ENCODE data around the gene DENND2A.
"Not testable (repeated sequence)": the region's sequence is repeated elsewhere in the genome, so short reads cannot be mapped to it uniquely, and the experiment has no call there.

DENND2A gene

DNA sequence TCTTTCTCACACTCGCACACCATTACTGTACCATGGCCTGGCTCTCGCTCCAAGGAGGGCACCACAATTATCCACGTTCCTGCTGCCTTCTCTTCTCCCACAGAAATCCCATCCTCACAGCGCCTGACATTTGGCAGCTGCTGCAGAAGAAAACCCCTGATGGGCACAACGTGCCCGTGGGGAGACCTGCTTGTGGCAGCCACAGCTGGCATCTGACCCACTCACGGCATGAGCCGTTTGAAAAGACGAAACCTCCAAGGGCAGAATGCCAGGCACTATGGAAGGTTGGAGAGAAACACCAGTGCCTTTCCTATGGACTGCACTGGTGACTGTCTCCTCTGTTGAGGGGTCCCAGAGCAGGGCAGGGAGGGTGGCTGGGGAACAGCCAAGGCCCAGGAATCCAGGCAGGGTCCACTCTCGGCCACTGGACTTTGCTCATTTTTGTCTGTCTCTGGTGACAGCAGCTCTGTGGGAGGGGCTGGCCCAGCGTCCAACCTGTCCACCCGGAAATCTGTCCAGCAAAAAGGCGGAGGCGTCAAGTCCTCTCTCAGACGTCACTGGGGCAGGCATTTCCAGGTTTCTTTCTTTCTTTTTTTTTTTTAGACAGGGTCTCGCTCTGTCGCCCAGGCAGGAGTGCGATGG, 100.4 kb downstream of the DENND2A start:
- DNase-seq, result no peak

DNA sequence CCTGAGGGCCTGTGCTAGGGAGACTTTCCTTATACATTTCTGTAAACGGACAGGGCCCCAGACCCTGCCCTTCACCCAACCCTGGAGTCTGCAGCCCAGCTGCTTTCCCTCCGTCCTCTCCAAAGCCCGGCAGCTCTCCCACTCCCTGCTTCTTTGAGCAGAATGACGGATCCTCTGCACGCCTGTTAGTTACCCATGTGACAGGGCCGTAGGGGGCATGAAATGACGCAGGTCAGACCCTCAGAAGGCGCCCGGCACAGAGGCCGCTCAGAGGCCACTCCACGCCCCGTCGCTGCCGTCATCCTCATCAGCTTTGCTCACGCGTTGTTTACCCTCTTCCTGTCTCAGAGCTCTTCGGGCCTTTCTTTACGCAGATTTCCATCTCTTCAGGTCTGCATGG, 101.2 kb downstream of the DENND2A start:
- no peak for DNase-seq

DNA sequence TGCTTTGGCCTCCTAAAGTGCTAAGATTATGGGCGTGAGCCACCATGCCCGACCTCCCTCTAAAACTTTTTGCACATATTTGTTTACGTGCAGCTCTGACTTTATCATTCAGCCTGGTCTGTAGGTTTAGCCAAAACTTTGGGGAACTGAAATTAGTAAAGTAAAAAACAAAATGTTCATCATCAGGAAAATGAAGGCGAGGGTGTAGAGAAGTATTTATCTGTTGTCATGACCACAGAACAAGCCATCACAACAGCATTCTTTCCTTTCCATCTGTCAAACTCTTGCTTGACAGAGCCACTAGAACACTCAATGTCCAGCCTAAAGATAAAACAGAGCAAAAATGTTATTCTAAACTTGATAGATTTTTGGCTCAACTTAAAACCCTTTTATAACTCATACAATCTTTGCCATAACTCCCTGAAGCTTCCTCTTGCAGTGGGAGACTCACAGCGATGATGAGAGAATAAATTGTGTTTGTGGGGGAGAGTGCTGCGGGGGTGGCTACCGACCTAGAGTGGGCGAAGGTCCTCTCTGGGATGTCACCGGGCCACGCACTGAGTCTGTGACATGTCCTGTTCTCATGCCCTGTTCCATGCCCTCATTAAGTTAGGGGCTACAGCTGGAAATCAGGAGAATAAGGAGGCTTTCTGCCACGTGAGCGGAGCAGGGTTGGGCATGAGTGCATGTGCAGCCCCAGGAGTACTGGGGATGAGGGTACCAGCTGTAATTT, 102.7 kb downstream of the DENND2A start:
- peak; percentile 11 for DNase-seq

DNA sequence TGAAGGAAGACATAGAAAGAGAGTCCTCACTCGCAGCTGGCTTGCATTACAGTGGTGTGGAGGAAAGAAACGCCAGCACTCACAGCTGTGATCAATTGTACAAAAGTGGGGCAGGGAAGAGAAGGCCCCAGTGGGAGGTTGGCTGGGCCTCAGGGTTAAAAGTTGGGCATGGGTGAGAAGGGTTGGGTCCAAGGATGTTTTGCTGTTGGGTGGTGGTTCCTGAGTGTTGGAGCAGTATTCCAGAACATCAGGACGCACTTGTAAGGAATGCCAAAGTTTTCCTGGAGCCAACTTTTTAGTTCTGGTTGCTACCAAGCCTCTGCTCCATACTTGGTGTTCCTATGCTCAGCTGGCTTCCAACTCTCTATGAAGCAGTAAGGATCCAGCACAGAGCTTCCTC, 105.9 kb downstream of the DENND2A start:
- DNase-seq, result peak; percentile 61

DNA sequence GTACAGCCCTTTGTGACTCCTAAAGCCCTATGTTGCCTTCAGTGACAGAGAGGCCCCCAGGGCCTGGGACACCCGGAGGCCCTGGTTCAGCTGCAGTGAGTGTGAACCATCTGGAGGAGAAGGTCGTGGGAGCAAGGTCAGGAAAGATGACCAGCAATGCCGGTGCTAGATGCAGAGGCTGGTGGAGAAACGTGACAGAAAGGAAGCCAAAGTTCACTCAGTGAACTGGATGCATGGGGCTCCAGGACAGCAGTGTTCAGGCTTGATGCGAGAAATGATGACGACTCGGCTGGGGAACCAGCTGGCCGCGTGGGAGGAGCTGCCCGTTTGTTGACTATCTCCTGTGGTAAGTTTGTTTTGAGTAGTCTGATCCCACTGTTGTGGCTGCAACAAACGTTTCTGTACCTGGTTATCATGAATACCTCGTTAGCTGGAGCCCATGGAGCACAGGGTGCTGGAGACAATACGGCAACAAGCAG, 107.2 kb downstream of the DENND2A start:
- DNase-seq, result no peak

DNA sequence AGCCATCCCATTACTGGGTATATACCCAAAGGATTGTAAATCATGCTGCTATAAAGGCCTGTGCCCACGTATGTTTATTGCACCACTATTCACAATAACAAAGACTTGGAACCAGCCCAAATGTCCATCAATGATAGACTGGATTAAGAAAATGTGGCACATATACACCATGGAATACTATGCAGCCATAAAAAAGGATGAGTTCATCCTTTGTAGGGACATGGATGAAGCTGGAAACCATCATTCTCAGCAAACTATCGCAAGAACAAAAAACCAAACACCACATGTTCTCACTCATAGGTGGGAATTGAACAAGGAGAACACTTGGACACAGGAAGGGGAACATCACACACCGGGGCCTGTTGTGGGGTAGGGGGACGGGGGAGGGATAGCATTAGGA, 111.2 kb downstream of the DENND2A start:
- DNase-seq, result not testable (repeated sequence)

DNA sequence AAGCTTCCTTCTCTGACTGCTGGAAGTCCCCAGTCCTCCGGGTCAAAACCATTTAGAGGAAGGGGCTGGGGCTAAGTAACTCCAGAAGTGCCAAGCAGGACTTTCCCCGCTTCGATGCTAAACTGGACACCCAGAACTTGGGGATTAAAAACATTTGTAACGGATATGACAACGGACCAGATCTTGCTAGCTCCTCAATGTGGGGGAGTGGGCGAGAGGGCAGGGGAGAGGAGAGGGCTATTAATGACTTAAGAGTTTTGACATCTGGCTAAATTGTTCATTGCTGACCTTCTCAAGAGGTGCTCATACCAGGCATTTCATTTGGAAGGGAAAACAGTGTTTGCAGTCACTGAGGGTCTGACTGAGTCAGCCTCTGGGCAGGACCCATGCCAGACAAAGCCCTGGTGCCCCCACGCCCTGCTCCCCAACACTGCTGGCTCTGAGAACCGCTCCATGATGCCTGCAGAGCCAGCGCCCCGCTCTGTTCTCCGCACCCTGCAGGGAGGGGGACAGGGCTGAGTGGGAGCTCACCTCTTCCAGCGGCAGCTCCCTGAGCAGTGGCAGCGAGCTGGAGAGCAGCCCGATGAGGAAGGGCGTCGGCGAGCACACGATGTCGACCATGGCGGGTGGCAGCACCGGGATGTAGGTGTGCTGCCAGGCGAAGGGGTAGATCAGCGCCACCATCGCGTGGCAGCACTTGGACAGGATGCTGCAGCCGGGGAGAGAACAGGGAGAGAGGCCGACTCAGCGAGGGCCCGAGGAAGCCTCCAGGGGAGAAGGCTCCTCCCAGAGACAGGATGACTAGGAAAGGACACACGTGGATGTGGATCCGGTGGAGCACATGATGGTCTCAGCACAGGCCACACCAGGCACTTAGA, 113.6 kb downstream of the DENND2A start:
- DNase-seq, result no peak

DNA sequence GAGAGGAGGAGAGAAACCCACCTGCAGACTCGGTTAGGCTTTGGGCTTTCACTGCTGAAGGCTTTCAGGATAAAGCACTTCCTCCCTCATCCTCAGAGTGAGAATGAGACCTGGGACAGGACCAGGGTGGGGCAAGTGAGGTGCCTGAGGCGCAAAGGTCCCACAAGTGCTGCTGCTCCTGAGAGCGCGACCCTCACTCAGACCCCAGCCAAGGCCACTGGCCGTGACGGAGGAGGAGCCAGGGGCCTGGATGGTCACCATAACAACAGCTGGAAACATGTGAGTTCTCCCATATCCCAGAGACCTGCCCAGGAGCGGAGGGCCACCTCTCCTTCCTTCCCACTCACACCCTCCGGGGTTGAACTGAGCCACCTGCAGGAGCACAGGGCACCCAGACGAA, 114.4 kb downstream of the DENND2A start:
- DNase-seq, result no peak

DNA sequence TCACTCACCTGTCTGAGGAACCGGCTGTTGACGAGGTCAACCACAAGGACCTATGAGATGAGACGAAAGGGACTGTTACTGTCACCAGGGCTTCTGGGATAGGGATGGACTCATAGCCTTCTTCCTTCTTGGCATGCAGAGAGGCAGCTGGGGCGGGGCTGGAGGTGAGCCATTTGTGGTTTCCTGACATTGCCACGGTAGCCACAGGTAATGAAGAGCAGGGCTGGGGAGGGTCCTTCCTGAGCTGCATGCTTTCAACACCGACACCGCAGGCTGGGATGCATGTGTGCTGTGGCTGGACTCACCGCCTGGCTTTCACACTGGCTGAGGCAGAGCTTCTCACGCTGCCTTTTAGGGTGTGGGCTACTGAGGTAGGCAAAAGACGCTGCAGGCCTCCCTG, 114.9 kb downstream of the DENND2A start:
- no peak for DNase-seq

DNA sequence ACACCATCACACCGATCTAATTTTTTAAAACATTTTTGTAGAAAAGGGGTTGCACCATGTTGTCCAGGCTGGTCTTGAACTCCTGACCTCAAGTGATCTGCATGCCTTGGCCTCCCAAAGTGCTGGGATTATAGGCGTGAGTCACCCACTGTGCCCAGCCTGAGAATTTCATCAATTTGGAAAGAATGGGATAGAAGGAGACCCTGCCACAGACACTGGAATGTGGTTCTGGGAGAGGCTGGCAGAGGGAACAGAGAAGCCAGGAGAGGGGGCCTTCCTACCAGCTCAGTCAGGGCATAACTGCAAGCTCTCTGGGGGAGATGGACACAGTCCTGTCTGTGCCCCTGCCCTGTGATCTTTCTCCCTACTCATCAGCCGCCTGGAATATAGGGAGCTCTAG, 119.2 kb downstream of the DENND2A start:
- DNase-seq, result no peak

DNA sequence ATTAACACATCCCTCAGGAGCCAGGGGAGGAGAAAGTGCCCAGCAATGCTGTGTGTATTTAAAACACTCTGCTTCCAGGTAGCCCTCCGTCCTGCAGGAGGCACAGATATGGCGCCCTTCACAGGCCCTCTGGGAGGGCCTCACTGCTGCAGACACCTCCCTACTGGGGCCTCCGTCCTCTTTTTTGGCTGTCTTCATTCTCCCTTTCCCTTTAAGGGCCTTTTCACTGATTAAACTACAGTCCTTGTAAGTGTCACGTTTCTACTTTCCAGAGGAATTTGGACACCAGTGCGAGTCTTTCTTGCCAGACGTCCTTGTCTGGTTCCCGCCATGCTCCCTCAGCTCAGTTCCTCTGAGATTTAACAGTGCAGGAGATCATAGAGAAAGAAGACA, 121.6 kb downstream of the DENND2A start:
- no peak for DNase-seq

DNA sequence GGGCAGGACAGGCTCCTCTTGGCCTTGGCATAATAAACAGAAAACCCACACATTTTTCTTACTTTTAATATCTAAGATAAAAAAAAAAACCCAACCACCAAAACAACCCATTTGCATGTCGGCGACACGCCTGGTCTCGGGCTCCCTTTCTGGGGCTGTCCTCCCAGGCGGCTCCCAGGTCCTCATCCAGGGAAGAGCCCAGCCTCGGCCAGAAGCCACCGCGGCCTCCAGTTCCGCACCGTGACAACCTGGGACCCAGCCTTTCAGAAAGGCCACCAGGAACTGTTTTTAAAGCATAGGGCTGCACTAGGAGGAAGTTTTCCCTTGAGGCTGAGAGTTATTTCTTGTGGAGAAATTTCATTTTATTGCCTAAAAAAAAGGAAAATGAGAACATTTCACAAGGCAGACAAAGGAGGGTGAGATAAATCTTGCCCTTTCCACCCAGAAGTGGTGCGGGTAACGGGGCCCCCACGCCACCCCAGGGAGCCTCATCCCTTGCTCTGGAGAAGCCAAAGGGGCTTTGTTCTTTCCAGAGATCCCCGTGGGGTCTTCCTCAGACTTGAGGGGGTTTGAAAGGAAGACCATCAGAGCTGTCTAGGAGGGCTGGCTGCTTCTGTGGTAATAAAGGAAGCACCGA, 122.1 kb downstream of the DENND2A start:
- no peak for DNase-seq

DNA sequence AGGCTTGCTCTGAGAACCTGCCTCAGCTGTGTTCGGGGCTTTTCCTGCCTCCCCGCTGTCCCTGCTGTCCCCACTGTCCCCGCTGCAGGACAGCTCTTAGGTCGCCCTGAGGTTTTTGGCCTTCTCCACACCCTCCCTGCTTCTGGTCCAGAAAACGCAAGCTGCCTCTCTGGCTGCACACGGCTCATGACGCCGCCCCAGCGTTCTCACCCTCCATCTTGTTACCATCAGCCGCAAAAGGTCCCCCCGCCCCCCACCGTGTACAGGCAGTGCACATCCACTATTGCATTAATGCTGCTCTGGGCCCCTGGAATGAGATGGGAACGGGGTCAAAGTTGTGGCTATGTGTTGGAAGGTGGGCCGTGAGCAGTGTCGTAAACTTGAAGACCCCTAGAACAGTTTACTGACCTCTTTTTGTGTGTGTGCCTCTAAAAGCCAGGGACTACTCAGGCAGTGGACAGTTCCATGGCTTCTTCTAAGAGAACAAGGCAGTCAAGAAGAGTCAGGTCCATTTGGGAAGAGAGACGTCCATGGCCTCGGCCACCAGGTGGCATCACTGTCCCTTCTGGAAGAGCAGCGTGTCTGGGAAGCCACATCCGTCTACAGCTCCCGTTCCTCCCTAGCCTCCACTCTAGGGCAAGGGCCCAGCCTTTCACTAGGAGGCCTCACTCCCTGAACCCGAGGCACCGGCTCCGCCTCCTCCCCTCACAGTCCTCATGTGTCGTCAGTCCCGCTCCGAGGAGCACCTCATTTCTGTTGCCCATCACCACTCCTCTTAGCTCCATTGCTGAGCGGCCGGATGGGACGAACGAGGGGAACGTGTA, 122.9 kb downstream of the DENND2A start:
- peak; percentile 93 for DNase-seq

DNA sequence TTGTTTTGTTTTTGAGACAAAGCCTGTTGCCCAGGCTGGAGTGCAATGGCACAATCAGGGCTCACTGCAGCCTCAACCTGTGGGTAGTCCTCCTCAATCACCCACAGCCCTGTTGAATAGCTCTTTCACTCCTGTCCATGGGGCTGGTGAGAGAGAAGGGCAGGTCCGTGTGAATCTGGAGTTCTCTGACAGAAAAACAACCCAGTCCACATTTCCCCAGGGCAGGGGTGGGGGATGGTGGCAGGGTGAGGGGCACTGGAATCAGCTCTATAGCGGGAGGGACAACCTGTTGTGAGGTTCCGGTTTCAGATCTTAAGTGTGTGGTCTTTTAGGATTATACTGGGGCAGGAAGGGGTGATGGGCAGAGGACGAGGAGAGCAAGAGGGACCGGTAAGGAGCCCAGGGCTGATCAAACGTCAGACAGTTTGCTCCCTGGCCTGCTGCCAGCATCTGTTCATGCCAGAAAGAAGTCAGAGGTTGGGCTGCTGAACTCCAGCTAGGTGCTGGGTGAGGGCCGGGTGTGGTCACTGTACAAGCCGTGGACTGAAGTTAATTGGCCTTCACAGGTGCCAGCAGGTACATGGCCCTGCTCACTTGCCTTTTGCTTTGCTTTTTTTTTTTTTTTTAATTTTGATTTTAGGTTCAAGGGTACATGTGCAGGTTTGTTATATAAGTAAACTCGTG, 128.2 kb downstream of the DENND2A start:
- DNase-seq, result no peak

DNA sequence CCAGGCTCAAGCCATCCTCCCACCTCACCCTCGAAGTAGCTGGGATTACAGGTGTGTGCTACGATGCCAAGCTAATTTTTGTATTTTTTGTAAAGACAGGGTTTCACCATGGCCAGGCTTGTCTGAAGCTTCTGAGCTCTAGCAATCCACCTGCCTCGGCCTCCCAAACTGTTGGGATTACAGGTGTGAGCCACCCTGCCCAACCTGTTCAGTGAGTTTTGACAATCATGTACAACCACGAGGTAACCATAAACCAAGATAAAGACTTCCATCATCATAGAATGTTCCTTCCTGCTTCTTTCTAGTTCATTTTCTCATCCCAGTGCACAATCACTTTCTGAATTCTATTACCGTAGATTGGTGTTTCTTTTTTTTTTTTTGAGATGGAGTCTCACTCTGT, 130.8 kb downstream of the DENND2A start:
- no peak for DNase-seq

DNA sequence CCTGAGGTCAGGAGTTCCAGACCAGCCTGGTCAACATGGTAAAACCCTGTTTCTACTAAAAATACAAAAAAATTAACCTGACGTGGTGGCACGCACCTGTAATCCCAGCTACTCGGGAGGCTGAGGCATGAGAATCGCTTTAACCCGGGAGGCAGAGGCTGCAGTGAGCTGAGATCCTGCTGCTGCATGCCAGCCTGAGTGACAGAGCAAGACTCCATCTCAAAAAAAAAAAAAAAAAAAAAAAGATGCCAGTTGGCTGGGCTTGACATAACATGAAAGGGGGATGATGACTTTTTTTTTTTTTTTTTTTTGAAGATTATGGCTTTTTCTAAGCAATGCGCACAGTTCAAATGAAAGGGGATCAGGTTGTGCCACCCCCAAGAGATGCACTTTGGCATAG, 133.1 kb downstream of the DENND2A start:
- DNase-seq, result not testable (repeated sequence)

DNA sequence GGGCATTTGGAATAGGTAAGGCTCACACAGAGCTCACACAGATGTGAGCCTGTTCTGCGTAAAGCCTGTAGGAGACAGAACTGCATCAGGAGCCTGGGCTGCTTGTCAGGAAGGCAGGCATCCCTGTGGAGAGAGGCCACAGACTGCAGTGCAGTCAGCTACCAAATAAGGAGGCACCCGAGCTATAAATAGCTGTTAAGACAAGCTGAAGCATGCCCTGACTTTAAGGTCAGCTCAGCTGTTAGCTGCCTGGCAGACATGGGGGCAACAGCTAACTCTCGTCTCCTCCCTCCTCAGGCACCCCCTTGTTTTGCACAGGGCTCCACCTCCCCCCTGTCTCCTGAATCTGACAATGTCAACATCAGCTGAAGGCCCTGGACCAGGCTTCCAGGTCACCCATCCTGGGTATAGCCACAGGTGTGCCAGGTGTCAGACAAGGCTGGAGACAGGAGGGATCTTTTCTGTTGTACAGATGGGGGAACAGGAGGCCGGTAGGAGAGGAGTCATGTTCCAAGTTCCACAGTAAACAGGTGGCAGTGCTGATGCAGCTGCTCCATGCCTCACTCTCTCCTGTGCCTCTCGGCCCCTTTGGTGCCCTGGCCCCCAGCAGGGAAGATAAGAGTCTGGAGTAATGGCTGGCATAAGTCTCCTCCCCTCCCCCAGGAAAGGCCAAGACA, 133.7 kb downstream of the DENND2A start:
- DNase-seq, result no peak

DNA sequence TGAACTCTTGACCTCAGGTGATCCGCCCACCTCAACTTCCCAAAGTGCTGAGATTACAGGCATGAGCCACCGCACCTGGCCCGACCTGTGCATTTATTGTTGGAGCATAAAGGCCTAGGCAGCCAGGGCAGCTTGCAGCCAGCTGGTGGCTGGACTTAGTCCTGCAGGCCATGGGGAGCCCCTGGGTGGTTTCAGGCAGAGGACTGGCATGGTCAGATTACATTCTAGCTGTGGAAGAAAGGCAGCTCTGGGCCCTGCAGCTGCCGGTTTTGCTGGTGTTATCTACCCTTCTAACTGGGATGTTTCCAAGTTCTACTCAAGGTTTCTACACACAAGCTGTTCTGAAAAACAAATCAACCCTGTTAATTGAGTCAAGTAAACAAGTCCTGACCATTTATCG, 138.6 kb downstream of the DENND2A start:
- DNase-seq, result no peak

DNA sequence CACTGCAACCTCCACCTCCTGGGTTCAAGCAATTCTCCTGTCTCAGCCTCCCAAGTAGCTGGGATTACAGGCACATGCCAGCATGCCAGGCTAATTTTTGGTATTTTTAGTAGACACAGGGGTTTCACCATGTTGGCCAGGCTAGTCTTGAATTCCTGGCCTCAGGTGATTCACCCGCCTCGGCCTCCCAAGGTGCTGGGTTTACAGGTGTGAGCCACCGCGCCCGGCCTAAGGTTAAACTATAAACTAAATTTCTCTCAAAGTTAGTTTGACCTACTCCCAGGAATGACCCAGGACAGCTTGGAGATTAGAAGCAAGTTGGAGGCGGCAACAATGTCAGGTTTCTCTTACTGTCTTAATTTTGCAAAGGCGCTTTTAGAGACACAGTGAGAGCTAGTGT, 142.8 kb downstream of the DENND2A start:
- DNase-seq, result not testable (repeated sequence)

DNA sequence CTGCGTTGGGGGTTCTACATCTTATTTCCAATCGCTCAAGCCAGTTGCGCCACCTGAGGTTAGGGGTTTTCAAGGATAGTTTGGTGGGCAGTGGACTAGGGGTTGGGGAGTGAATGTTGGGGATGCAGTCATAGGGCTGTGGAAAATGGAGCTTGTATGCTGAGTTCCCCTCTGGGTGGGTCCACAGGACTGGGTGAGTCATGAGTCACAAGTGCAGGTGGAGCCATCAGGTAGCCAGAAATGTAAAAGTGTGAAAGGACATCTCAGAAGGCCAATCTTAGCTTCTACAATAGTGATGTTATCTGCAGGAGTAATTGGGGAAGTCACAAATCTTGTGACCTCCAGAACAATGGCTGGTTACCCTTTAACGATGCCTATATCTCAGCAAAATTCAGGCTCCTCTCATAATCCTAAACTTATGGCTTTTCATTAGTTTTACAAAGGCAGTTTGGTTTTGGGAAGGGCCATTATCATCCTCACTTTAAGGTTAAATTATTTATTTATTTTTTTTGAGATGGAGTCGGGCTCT, 143.3 kb downstream of the DENND2A start:
- DNase-seq, result no peak
